ENCODE results near the gene PARP14.

The PARP14 gene

GRCh38 chr3:122719273-122719921 lies 38.8 kb downstream of the PARP14 start:
- in situ Hi-C loops (cut with MboI; ENCODE audit: low pct_unique_long_range_greater_than_20kb, low sequenced_read_pairs, unreplicated experiment) = no loop called here
- DNase-seq (ENCODE audit: low spot score) = no peak
- no peak for TF ChIP-seq CTCF (IDR thresholded peaks at IDR 0.05; ENCODE audit: extremely low read depth, insufficient read depth, missing control alignments)

DNA sequence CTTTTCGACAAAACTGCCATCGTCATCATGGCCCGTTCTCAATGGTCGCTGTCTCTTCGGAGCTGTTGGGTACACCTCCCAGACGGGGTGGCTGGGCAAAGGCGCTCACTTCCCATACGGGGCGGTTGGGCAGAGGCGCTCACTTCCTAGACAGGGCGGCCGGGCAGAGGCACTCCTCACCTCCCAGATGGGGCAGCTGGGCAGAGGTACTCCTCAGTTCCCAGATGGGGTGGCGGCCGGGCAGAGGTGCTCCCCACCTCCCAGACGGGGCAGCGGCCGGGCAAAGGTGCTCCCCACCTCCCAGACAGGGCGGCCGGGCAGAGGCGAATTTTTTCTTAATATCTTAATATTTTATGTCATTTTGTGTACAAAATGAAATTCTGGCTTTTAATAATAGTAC lies 44.5 kb downstream of the PARP14 start:
- in situ Hi-C loops (cut with MboI; ENCODE audit: low pct_unique_long_range_greater_than_20kb, low sequenced_read_pairs, unreplicated experiment) = no loop called here
- no peak for DNase-seq (ENCODE audit: low spot score)
- TF ChIP-seq CTCF (IDR thresholded peaks at IDR 0.05; ENCODE audit: extremely low read depth, insufficient read depth, missing control alignments) = no peak

DNA sequence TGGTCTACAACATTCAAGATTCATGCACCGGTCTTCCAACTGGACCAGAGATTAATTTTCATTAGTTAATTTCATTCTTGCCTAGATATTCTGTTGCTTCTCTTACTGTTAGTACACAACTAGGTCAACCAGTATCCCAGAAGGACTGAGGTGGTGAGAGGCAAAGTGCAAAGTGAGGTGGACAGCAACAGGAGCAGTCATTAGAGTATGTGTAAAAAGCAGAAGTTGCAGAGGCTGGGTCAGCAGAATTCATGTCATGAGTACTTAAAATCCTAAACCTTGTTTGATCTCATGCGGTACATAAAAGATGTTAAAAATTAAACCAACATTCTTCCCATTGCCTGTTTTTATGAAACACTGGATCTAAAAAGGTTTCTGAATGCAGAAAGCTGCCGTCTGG lies 46.7 kb downstream of the PARP14 start:
- in situ Hi-C loops (cut with MboI; ENCODE audit: low pct_unique_long_range_greater_than_20kb, low sequenced_read_pairs, unreplicated experiment) = no loop called here
- TF ChIP-seq CTCF (IDR thresholded peaks at IDR 0.05; ENCODE audit: extremely low read depth, insufficient read depth, missing control alignments) = no peak
- no peak for DNase-seq (ENCODE audit: low spot score)

DNA sequence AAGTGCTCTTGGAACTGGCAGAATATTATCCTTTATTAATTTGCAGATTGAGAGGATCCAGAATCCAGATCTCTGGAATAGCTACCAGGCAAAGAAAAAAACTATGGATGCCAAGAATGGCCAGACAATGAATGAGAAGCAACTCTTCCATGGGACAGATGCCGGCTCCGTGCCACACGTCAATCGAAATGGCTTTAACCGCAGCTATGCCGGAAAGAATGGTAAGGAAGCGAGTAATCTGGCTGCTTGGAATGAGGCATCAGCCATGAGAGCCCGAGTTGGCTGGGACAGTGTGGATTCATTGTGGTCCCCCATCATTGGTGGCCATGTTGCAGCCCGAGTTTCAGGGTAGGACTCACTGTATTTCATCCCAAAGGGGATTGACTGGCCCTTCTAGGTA lies 47.1 kb downstream of the PARP14 start:
- DNase-seq (ENCODE audit: low spot score) = no peak
- in situ Hi-C loops (cut with MboI; ENCODE audit: low pct_unique_long_range_greater_than_20kb, low sequenced_read_pairs, unreplicated experiment) = no loop called here

DNA sequence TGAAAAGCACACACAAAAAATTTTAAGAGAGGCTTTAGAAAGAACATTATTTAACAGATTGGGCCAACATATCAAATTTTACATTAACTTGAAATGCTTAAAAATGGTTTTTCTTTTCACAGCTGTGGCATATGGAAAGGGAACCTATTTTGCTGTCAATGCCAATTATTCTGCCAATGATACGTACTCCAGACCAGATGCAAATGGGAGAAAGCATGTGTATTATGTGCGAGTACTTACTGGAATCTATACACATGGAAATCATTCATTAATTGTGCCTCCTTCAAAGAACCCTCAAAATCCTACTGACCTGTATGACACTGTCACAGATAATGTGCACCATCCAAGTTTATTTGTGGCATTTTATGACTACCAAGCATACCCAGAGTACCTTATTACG lies 47.5 kb downstream of the PARP14 start:
- in situ Hi-C loops (cut with MboI; ENCODE audit: low pct_unique_long_range_greater_than_20kb, low sequenced_read_pairs, unreplicated experiment) = no loop called here
- no peak for DNase-seq (ENCODE audit: low spot score)
- TF ChIP-seq CTCF (IDR thresholded peaks at IDR 0.05; ENCODE audit: extremely low read depth, insufficient read depth, missing control alignments) = no peak

More for the DNA sequence above, 47.1 kb downstream of the PARP14 start:
- TF ChIP-seq CTCF (IDR thresholded peaks at IDR 0.05; ENCODE audit: extremely low read depth, insufficient read depth, missing control alignments) = no peak

GRCh38 chr3:122728756-122729514 lies 48.3 kb downstream of the PARP14 start:
- TF ChIP-seq CTCF (IDR thresholded peaks at IDR 0.05; ENCODE audit: extremely low read depth, insufficient read depth, missing control alignments) = no peak
- no peak for DNase-seq (ENCODE audit: low spot score)
- in situ Hi-C loops (cut with MboI; ENCODE audit: low pct_unique_long_range_greater_than_20kb, low sequenced_read_pairs, unreplicated experiment) = no loop called here

All from GM13977 (cell line).